Measurements from ENCODE around the gene ATP5PB.

Gene ATP5PB

DNA sequence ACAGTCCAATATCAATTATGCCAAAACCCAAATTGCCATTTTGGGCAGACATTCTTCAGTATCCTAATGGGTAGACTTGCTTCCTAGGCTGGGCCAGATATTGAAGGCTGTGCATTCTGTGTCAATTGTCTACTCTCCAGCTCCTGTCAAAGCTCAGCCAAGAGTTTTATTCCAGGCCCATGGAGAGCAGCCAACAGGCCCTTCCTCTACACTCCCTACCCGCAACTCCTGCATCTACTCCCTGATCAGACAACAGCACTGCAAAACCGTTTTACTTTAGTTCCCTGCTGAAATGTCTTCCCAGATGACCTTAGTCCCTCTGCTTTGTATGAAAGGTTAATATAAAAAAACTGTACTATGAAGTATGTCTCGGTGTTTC is 60.7 kb downstream of the ATP5PB start:
- no peak for DNase-seq

DNA sequence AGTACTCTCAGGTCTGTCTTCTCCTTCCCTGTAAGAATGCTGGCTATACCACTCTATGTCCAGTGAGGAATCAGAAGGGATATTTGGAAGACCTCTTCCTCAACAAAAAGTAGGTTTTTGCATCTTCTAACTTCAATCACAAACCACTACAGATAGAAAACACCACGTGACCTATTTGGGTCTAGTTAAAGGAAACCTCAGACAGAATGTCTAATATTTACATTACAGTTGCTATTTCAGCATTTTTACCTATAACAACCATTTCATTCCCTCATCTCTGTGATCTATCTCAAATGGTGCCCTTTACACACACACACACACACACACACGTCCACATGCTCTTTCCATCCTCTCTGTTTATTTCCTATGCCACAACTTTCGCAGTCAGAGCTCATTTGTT is 62.1 kb downstream of the ATP5PB start:
- DNase-seq = no peak
